ENCODE data around the gene CHADL. TPM values are rescaled to one million over a fixed set of nuclear protein-coding genes. Genes with fewer than 3 reads are reported as not detected.

Gene CHADL
- total and polyA plus RNA-seq, 9 of the 15 experiments (the other 6 are each of a cell fraction or from before 2014, with no cell fraction given) = not detected

DNA sequence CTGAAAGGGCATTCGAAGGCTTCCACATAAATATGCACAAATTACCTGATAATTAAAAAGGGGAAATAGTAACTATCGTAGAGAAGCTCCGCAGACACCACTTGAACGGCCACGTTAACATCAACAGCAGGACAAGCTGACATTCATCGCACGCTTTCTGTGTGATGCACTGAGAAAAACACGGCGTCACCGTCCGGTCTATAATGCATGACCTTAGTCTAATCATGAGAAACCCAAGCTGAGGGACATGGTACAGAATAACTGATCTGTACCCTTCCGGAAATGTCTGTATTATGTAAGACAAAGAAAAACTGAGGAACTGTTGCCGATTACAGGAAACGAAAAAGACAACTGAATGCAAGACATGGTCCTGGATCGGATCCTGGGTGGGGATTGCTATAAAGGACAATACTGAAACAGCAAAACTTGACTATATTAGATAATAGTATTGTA is 45.9 kb upstream of the CHADL start (continued):
- TF ChIP-seq POLR2AphosphoS5 (IDR thresholded peaks at IDR 0.05; ENCODE audit: control insufficient read depth, insufficient read depth, low read depth, low read length) (no peak; the same call in 1 of the 2 replicates), GABPA (tag; conservative IDR thresholded peaks at IDR 0.05; ENCODE audit: low read depth) (peak; percentile 80), ZFP30 (CRISPR knock-in tag; IDR thresholded peaks at IDR 0.05; ENCODE audit: borderline replicate concordance) (no peak), TAF9B (IDR thresholded peaks at IDR 0.05; ENCODE audit: partially characterized antibody) (peak; percentile 33), CBFB (CRISPR knock-in tag; IDR thresholded peaks at IDR 0.05) (no peak), SIN3B (IDR thresholded peaks at IDR 0.05; ENCODE audit: low read depth) (no peak), ZNF609 (CRISPR knock-in tag; IDR thresholded peaks at IDR 0.05; ENCODE audit: borderline replicate concordance) (no peak), POLR2B (IDR thresholded peaks at IDR 0.05; ENCODE audit: low read depth, partially characterized antibody) (peak; percentile 5), ZC3H8 (IDR thresholded peaks at IDR 0.05) (no peak), SIN3A (IDR thresholded peaks at IDR 0.05; ENCODE audit: borderline replicate concordance in 2 of 2, control insufficient read depth in 1 of 2, low read depth in 2 of 2, low read length in 2 of 2) (no peak), ZFP1 (CRISPR knock-in tag; IDR thresholded peaks at IDR 0.05) (no peak), SMARCA4 (IDR thresholded peaks at IDR 0.05) (peak; percentile 55; the same call in 1 of the 2 replicates), ZNF165 (CRISPR knock-in tag; IDR thresholded peaks at IDR 0.05; ENCODE audit: borderline replicate concordance) (no peak)
- TF ChIP-seq, protein P1, sequence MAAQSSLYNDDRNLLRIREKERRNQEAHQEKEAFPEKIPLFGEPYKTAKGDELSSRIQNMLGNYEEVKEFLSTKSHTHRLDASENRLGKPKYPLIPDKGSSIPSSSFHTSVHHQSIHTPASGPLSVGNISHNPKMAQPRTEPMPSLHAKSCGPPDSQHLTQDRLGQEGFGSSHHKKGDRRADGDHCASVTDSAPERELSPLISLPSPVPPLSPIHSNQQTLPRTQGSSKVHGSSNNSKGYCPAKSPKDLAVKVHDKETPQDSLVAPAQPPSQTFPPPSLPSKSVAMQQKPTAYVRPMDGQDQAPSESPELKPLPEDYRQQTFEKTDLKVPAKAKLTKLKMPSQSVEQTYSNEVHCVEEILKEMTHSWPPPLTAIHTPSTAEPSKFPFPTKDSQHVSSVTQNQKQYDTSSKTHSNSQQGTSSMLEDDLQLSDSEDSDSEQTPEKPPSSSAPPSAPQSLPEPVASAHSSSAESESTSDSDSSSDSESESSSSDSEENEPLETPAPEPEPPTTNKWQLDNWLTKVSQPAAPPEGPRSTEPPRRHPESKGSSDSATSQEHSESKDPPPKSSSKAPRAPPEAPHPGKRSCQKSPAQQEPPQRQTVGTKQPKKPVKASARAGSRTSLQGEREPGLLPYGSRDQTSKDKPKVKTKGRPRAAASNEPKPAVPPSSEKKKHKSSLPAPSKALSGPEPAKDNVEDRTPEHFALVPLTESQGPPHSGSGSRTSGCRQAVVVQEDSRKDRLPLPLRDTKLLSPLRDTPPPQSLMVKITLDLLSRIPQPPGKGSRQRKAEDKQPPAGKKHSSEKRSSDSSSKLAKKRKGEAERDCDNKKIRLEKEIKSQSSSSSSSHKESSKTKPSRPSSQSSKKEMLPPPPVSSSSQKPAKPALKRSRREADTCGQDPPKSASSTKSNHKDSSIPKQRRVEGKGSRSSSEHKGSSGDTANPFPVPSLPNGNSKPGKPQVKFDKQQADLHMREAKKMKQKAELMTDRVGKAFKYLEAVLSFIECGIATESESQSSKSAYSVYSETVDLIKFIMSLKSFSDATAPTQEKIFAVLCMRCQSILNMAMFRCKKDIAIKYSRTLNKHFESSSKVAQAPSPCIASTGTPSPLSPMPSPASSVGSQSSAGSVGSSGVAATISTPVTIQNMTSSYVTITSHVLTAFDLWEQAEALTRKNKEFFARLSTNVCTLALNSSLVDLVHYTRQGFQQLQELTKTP (IDR thresholded peaks at IDR 0.05; ENCODE audit: low read depth in 1 of 2, partially characterized antibody in 2 of 2) = peak in 1 of 2 experiments; percentile 14
- TF ChIP-seq, protein P2, sequence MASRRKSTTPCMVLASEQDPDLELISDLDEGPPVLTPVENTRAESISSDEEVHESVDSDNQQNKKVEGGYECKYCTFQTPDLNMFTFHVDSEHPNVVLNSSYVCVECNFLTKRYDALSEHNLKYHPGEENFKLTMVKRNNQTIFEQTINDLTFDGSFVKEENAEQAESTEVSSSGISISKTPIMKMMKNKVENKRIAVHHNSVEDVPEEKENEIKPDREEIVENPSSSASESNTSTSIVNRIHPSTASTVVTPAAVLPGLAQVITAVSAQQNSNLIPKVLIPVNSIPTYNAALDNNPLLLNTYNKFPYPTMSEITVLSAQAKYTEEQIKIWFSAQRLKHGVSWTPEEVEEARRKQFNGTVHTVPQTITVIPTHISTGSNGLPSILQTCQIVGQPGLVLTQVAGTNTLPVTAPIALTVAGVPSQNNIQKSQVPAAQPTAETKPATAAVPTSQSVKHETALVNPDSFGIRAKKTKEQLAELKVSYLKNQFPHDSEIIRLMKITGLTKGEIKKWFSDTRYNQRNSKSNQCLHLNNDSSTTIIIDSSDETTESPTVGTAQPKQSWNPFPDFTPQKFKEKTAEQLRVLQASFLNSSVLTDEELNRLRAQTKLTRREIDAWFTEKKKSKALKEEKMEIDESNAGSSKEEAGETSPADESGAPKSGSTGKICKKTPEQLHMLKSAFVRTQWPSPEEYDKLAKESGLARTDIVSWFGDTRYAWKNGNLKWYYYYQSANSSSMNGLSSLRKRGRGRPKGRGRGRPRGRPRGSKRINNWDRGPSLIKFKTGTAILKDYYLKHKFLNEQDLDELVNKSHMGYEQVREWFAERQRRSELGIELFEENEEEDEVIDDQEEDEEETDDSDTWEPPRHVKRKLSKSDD (conservative IDR thresholded peaks at IDR 0.05; ENCODE audit: low read length) = no peak
